ENCODE measurements around the gene RTN1.

RTN1 gene

GRCh38 chr14:59622631-59623030 lies 247.9 kb downstream of the RTN1 start:
- DNase-seq, result no peak

GRCh38 chr14:59619061-59619460 lies 251.5 kb downstream of the RTN1 start:
- no peak for DNase-seq

- DNase-seq, result no peak
Observed at GRCh38 chr14:59601056-59601455, 269.5 kb downstream of the RTN1 start.

- DNase-seq, result no peak
Observed at GRCh38 chr14:59600211-59600945, 270.2 kb downstream of the RTN1 start.

- DNase-seq, result no peak
Observed at GRCh38 chr14:59595071-59595470, 275.5 kb downstream of the RTN1 start.

GRCh38 chr14:59591641-59592370 lies 278.8 kb downstream of the RTN1 start:
- DNase-seq, result no peak

GRCh38 chr14:59588101-59588500 lies 282.5 kb downstream of the RTN1 start:
- DNase-seq, result no peak

GRCh38 chr14:59585891-59586554 lies 284.6 kb downstream of the RTN1 start:
- no peak for DNase-seq

GRCh38 chr14:59583755-59584154 lies 286.8 kb downstream of the RTN1 start:
- DNase-seq, result no peak

- DNase-seq, result no peak
Observed at GRCh38 chr14:59582845-59583509, 287.6 kb downstream of the RTN1 start.

- no peak for DNase-seq
Observed at GRCh38 chr14:59582161-59582560, 288.4 kb downstream of the RTN1 start.

- DNase-seq, result no peak
Observed at GRCh38 chr14:59580911-59581310, 289.7 kb downstream of the RTN1 start.

GRCh38 chr14:59576332-59577294 lies 294.0 kb downstream of the RTN1 start, which contains the start of gene CCDC175:
TSS of gene CCDC175 (minus strand) at chr14:59576812. CDS start at chr14:59576775, 37 bp downstream.
- peak; percentile 76 for DNase-seq

- DNase-seq, result no peak
Observed at GRCh38 chr14:59570122-59570521, 300.5 kb downstream of the RTN1 start.

GRCh38 chr14:59566725-59567124 lies 303.9 kb downstream of the RTN1 start:
- no peak for DNase-seq

GRCh38 chr14:59566296-59566695 lies 304.3 kb downstream of the RTN1 start:
- no peak for DNase-seq

- DNase-seq, result no peak
Observed at GRCh38 chr14:59565087-59565486, 305.5 kb downstream of the RTN1 start.

GRCh38 chr14:59564366-59564765 lies 306.2 kb downstream of the RTN1 start:
- no peak for DNase-seq

- DNase-seq, result no peak
Observed at GRCh38 chr14:59547310-59547709, 323.3 kb downstream of the RTN1 start.

Data from CD4-positive, alpha-beta T cell treated with Interleukin-21 for 1 hour (primary cell).